HEK293 (cell line): ENCODE data around the gene PEX14.

Experiments used
- CTCF ChIA-PET: fragments of 350-600 bp; formaldehyde crosslinking; extraction: SDS; loops from one replicate; lab custom pipeline; 2021; ENCODE audit warnings: antibody characterized with exemption; lab: Yijun Ruan, JAX
- POLR2A ChIA-PET: fragments of 300-600 bp; formaldehyde crosslinking; extraction: SDS; loops from one replicate; lab custom pipeline; 2020; ENCODE audit warnings: antibody characterized with exemption, inconsistent platforms; lab: Yijun Ruan, JAX
- H3K27ac ChIP-seq: fragments of 200-500 bp; sonication (Bioruptor generic); 2 replicates; pipeline ENCODE4 v1.5.1; 2014; ENCODE audit warnings: low read depth, low read length, control low read depth, inconsistent platforms; ENCODE audit errors: extremely low read depth
- H3K36me3 ChIP-seq, 2 experiments: fragments of 200-500 bp in 1 of 2; sonication (Bioruptor generic) in 1 of 2; 1 replicate in 1 of 2; 2 replicates in 1 of 2; pipeline ENCODE4 v1.5.1; 2014 to 2017; ENCODE audit warnings: inconsistent platforms in 2 of 2, low read length in 2 of 2; ENCODE audit not compliant: control insufficient read depth in 2 of 2, insufficient read depth in 1 of 2
- H3K4me1 ChIP-seq: fragments of 200-500 bp; sonication (Bioruptor generic); 2 replicates; pipeline ENCODE4 v1.5.1; 2014; ENCODE audit warnings: mild to moderate bottlenecking, low read length, inconsistent platforms; ENCODE audit not compliant: control insufficient read depth, insufficient read depth
- H3K4me3 ChIP-seq: 2 replicates; pipeline ENCODE4 v1.5.1; 2011; ENCODE audit warnings: low read depth, mild to moderate bottlenecking, control low read depth, low read length, moderate library complexity
- H3K9me3 ChIP-seq: fragments of 200-500 bp; sonication (Bioruptor generic); 2 replicates; pipeline ENCODE4 v1.5.1; 2014; ENCODE audit warnings: low read depth, low read length, inconsistent platforms; ENCODE audit not compliant: control insufficient read depth, insufficient read depth
- ATF2 ChIP-seq: fragments of 450-650 bp; formaldehyde crosslinking; IDR thresholded peaks from 2 replicates; pipeline ENCODE4 v1.5.1; 2016; ENCODE audit warnings: missing biosample characterization, missing genetic modification characterization, low read depth
- EGR2 ChIP-seq: fragments of 450-650 bp; formaldehyde crosslinking; IDR thresholded peaks from 2 replicates; pipeline ENCODE4 v1.5.1; 2016; ENCODE audit warnings: low read depth, missing biosample characterization, missing genetic modification characterization
- ELK4 ChIP-seq: IDR thresholded peaks from 2 replicates; pipeline ENCODE4 v1.6.1; 2011; ENCODE audit warnings: mild to moderate bottlenecking, low read depth, low read length, borderline replicate concordance
- KLF17 ChIP-seq: fragments of 450-650 bp; formaldehyde crosslinking; IDR thresholded peaks from 2 replicates; pipeline ENCODE4 v1.5.1; 2016; ENCODE audit warnings: missing biosample characterization, missing genetic modification characterization
- PATZ1 ChIP-seq: fragments of 450-650 bp; formaldehyde crosslinking; IDR thresholded peaks from 2 replicates; pipeline ENCODE4 v1.5.1; 2016; ENCODE audit warnings: missing biosample characterization, missing genetic modification characterization
- PRDM1 ChIP-seq: fragments of 450-650 bp; formaldehyde crosslinking; IDR thresholded peaks from 2 replicates; pipeline ENCODE4; 2016; ENCODE audit warnings: missing biosample characterization, missing genetic modification characterization
- PRDM4 ChIP-seq: fragments of 450-650 bp; formaldehyde crosslinking; IDR thresholded peaks from 2 replicates; pipeline ENCODE4 v1.5.1; 2017; ENCODE audit warnings: missing biosample characterization, missing genetic modification characterization
- SALL2 ChIP-seq: fragments of 450-650 bp; formaldehyde crosslinking; IDR thresholded peaks from 2 replicates; pipeline ENCODE4 v1.5.0; 2017; ENCODE audit warnings: missing biosample characterization, mild to moderate bottlenecking, missing genetic modification characterization, borderline replicate concordance
- ZFHX2 ChIP-seq: fragments of 450-650 bp; formaldehyde crosslinking; conservative IDR thresholded peaks from 2 replicates; pipeline ENCODE4 v1.5.1; 2016; ENCODE audit warnings: missing biosample characterization, missing genetic modification characterization
- ZFP37 ChIP-seq: fragments of 450-650 bp; formaldehyde crosslinking; IDR thresholded peaks from 2 replicates; pipeline ENCODE4 v1.5.1; 2016; ENCODE audit warnings: missing biosample characterization, missing genetic modification characterization
- ZNF133 ChIP-seq: fragments of 450-650 bp; formaldehyde crosslinking; IDR thresholded peaks from 2 replicates; pipeline ENCODE4 v1.5.1; 2016; ENCODE audit warnings: missing biosample characterization, missing genetic modification characterization
- ZNF169 ChIP-seq: fragments of 450-650 bp; formaldehyde crosslinking; IDR thresholded peaks from 2 replicates; pipeline ENCODE4 v1.5.1; 2016; ENCODE audit warnings: missing biosample characterization, missing genetic modification characterization
- ZNF211 ChIP-seq: fragments of 450-650 bp; formaldehyde crosslinking; IDR thresholded peaks from 2 replicates; pipeline ENCODE4 v1.5.1; 2016; ENCODE audit warnings: low read depth, missing biosample characterization, missing genetic modification characterization
- ZNF514 ChIP-seq: fragments of 450-650 bp; formaldehyde crosslinking; IDR thresholded peaks from 2 replicates; pipeline ENCODE4 v1.5.1; 2016; ENCODE audit warnings: missing biosample characterization, missing genetic modification characterization
- ZNF518A ChIP-seq: fragments of 450-650 bp; formaldehyde crosslinking; conservative IDR thresholded peaks from 2 replicates; pipeline ENCODE4 v1.5.1; 2016; ENCODE audit warnings: low read depth, missing biosample characterization, missing genetic modification characterization
- ZNF600 ChIP-seq: fragments of 450-650 bp; formaldehyde crosslinking; IDR thresholded peaks from 2 replicates; pipeline ENCODE4 v1.5.1; 2016; ENCODE audit warnings: missing biosample characterization, missing genetic modification characterization
- ZNF621 ChIP-seq: fragments of 450-650 bp; formaldehyde crosslinking; IDR thresholded peaks from 2 replicates; pipeline ENCODE4 v1.5.1; 2017; ENCODE audit warnings: missing biosample characterization, missing genetic modification characterization
- ZNF692 ChIP-seq: fragments of 450-650 bp; formaldehyde crosslinking; IDR thresholded peaks from 2 replicates; pipeline ENCODE4 v1.5.1; 2016; ENCODE audit warnings: missing biosample characterization, missing genetic modification characterization
- ZNF768 ChIP-seq: fragments of 450-650 bp; formaldehyde crosslinking; IDR thresholded peaks from 2 replicates; pipeline ENCODE4 v1.5.1; 2018; ENCODE audit warnings: missing biosample characterization, mild to moderate bottlenecking, missing genetic modification characterization
- ZNF776 ChIP-seq: fragments of 450-650 bp; formaldehyde crosslinking; IDR thresholded peaks from 2 replicates; pipeline ENCODE4 v1.5.0; 2017; ENCODE audit warnings: missing biosample characterization, missing genetic modification characterization, borderline replicate concordance

PEX14 gene

GRCh38 chr1:10662090-10662688 is 187.4 kb downstream of the PEX14 start (continued):
- TF ChIP-seq ZNF692 = no peak
- peak; percentile 82 for TF ChIP-seq ZFHX2

GRCh38 chr1:10662824-10663677 is 188.3 kb downstream of the PEX14 start:
- peaks cover 0 to 29% of the 10 kb centered on the region in 2 experiments; a peak in 1 of 3 replicates for H3K36me3 ChIP-seq
- H3K4me1 ChIP-seq = no peaks in the 10 kb centered on the region
- H3K9me3 ChIP-seq = no peaks in the 10 kb centered on the region
- ChIA-PET POLR2A (no interaction called here), CTCF (no interaction called here)
- no peak overlapping the region for H3K4me3 ChIP-seq
- no peak overlapping the region for H3K27ac ChIP-seq
- TF ChIP-seq ZNF514 (no peak), ZNF211 (tag by site-specific recombination) (no peak), KLF17 (tag by site-specific recombination) (no peak), ZNF169 (tag by site-specific recombination) (no peak), ZNF133 (tag by site-specific recombination) (no peak), ELK4 (no peak), ATF2 (no peak), SALL2 (no peak), PRDM4 (no peak), ZNF776 (no peak), ZNF600 (tag by site-specific recombination) (no peak), ZNF621 (tag by site-specific recombination) (no peak), ZFP37 (tag by site-specific recombination) (no peak), PRDM1 (tag by site-specific recombination) (no peak), ZNF518A (tag by site-specific recombination) (no peak), ZNF768 (no peak), PATZ1 (no peak), EGR2 (tag by site-specific recombination) (no peak)
